Measurements from ENCODE around the gene STX1A.
A peak's percentile ranks its signal among the peaks of the same experiment; 100 is the strongest.
"Not testable (repeated sequence)": the region's sequence is repeated elsewhere in the genome, so short reads cannot be mapped to it uniquely, and the experiment has no call there.

The STX1A gene

GRCh38 chr7:73681031-73681430 lies 38.4 kb downstream of the STX1A start:
- DNase-seq, result no peak

DNA sequence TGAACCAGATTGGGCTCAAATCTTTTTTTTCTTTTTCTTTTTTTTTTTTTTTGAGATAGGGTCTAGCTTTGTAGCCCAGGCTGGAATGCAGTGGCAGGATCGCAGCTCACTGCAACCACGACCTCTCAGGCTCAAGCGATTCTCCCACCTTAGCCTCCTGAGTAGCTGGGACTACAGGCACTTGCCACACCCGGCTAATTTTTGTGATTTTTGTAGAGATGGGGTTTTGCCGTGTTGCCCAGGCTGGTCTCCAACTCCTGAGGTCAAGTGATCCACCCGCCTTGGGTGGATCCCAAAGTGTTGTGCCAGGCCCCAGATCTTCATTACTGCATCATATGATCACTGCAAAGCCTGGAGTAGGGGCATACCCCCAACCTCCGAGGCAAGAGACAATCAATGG lies 39.0 kb downstream of the STX1A start:
- no peak for DNase-seq

DNA sequence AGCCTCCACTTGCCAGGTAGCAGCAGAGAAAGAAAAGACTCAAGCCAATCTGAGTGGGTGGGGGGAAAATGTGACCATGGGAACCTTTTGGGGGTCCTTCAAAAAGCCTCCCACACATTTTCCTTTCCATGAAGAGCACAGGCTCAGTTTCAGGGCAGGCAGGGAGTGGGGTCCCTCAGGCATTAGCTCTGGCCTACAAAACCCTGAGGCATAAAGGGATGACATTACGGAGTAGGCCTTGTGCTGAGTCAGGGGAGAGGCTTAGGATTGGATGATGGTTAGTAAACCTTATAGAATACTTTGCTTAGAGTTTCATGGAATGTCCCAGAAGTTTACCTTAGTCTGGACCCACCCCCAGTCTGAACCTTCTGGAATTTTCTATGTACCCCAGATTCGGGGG lies 39.8 kb downstream of the STX1A start:
- no peak for DNase-seq

GRCh38 chr7:73678862-73679261 lies 40.6 kb downstream of the STX1A start:
- DNase-seq, result no peak

- DNase-seq, result not testable (repeated sequence)
Observed at GRCh38 chr7:73676062-73676461, 43.4 kb downstream of the STX1A start.

- no peak for DNase-seq
Observed at GRCh38 chr7:73674468-73675124, 44.9 kb downstream of the STX1A start.

- no peak for DNase-seq
Observed at GRCh38 chr7:73671857-73672445, 47.5 kb downstream of the STX1A start.

DNA sequence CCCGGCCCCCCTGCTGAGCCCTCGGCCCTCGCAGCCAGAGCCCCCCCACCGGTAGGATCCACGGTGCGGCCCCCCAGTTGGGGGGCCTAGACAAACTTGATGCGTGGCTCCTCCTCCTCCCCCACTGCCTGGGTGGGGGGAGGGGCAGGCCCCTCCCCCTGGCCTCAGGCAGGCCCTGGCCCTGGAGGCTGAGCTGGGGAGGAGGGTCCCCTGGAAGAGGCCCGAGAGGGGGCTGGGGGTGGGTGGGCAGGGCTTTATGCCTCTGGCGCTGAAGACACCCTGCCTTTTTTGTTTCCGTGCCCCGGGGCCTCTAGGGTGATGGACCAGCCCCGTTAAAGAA lies 48.2 kb downstream of the STX1A start:
- no peak for DNase-seq

- no peak for DNase-seq
Observed at GRCh38 chr7:73669858-73670385, 49.5 kb downstream of the STX1A start.

DNA sequence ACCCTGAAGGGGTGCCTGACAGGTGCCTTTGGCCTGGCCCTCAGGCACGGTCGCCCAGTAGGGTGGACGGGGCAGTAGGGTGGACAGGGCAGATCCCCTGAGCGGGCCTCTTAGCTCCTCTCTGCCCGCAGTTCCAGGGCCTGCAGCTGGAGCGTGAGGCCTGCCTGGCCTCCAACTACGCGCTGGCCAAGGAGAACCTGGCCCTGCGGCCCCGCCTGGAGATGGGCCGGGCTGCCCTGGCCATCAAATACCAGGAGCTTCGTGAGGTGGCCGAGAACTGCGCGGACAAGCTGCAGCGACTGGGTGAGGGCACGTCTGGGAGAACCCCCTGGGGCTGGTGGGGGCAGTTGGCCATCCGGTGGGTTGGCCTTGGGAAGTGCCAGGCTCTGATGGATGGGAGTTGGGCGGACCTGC lies 50.2 kb downstream of the STX1A start:
- DNase-seq, result no peak

GRCh38 chr7:73668886-73669230 lies 50.6 kb downstream of the STX1A start:
- no peak for DNase-seq

- DNase-seq, result no peak
Observed at GRCh38 chr7:73668103-73668885, 51.2 kb downstream of the STX1A start.

DNA sequence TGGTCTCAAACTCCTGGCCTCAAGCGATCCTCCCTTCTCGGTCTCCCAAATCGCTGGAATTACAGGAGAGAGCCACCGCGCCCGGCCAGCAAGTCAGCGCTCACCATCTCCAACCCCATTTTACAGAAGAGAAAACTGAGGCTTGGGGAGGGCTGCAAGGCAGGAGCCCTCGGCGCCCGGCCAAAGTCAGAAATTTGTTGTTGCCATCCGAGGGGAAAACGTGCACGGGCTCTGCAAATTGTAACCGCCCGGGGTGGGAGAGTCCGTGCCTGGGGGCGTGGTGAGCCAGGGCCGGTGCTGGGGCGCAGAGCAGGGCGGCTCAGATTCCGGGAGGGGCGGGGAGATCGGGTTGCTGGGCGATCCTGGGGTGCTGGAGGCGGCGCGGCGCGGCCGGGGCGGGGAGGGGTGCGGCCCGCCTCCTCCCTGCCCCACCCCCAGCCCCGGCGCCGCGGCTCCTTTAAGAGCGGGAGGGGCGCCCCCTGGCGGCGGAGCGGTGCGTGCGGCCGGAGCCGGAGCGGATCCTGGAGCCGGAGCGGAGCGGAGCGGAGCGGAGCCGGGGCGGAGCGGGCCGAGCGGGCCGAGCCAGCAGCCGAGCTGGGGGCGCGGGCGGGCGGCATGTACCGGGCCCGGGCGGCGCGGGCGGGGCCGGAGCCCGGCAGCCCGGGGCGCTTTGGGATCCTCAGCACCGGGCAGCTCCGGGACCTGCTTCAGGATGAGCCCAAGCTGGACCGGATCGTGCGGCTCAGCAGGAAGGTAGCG lies 51.9 kb downstream of the STX1A start, which contains the start of gene VPS37D:
Gene VPS37D (plus strand): TSS at position 488 of the 759 bp plus-strand sequence. CDS start 128 bp downstream, at position 616.
- DNase-seq, result peak; percentile 89 to 99 (median 96)

GRCh38 chr7:73663033-73663432 lies 56.4 kb downstream of the STX1A start:
- DNase-seq, result no peak

GRCh38 chr7:73660594-73660993 lies 58.9 kb downstream of the STX1A start:
- not testable (repeated sequence) for DNase-seq

- DNase-seq, result no peak
Observed at GRCh38 chr7:73659983-73660382, 59.5 kb downstream of the STX1A start.

- not testable (repeated sequence) for DNase-seq
Observed at GRCh38 chr7:73655309-73655708, 64.2 kb downstream of the STX1A start.

DNA sequence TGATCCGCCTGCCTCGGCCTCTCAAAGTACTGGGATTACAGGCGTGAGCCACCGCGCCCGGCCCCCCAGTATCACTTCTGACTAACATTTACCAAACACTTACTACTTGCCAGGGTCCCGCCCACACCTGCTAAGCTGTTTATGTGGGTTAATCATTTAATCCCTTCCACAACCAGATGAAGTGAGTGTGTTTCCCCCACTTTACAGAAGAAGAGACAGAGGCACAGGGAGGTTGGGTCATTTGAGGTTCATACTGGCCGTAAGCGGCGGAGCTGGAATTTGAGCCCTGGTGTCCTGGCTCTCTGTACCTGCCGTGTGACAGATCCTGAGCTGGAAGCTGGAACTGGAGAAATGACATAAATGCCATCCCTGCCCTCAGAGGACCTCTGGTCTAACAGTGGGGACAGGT lies 66.9 kb downstream of the STX1A start:
- no peak for DNase-seq

DNA sequence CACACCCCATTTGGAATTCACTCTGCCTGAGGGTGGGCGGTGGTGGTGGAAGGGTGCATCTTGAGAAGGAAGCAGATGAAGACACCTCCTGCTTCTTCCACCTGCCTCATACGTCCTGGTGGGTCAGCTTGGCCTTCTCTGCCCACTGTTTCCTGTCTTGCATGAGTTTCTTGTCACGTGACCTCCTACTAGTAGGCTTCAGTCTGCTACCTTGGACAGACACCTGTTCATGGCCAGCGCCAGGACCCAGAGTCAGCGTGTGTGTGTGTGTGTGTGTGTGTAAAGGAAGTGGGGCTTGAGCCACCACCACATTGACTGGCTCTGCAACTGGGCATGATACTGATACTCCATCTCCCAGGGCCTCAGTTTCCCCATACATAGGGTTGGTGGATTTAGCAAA lies 68.9 kb downstream of the STX1A start:
- no peak for DNase-seq

DNA sequence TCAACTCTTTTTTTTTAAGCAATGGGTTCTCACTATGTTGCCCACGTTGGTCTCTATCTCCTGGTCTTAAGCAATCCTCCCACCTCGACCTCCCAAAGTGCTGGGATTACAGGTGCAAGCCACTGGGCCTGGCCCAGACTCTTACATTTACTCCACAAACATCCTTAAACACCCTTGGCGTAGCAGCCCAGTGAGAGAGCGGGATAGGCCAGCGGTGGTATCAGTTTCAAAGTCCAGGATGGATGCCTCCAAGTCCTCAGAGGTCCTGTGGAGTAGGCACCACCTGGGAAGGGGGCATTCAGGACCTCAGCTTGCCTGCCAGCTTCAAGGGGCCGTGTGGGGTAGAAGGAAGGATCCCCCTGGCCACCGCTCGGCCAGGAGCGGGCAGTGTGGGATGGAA lies 69.9 kb downstream of the STX1A start:
- no peak for DNase-seq
